ENCODE measurements around the gene UGP2.

UGP2 gene

GRCh38 chr2:63879876-63880433, 38.3 kb downstream of the UGP2 start:
- Histone ChIP-seq H3K4me3 (ENCODE audit: low read depth, low read length) (no peak overlapping the region), H3K27ac (ENCODE audit: low read depth, low read length) (0 out of 2 replicates have a peak overlapping the region, but pooled peaks have one; percentile 31), H3K9ac (ENCODE audit: low read length) (no peak overlapping the region), H3K9me3 (ENCODE audit: control insufficient read depth, insufficient read depth, low read depth, low read length) (no peaks in the 10 kb centered on the region), H3K36me3 (ENCODE audit: control insufficient read depth, insufficient read depth, low read length) (peaks cover 86% of the 10 kb centered on the region), H3K27me3 (ENCODE audit: control insufficient read depth, insufficient read depth, low read length) (no peaks in the 10 kb centered on the region), H3K4me1 (ENCODE audit: control insufficient read depth, insufficient read depth, low read length) (peaks cover 53% of the 10 kb centered on the region)

- H3K9me3 ChIP-seq (ENCODE audit: control insufficient read depth, insufficient read depth, low read depth, low read length): no peaks in the 10 kb centered on the region
- H3K9ac ChIP-seq (ENCODE audit: low read length): no peak overlapping the region
- peaks cover 86% of the 10 kb centered on the region for H3K36me3 ChIP-seq (ENCODE audit: control insufficient read depth, insufficient read depth, low read length)
- H3K27ac ChIP-seq (ENCODE audit: low read depth, low read length): 0 out of 2 replicates have a peak overlapping the region, but pooled peaks have one; percentile 31
- no peaks in the 10 kb centered on the region for H3K27me3 ChIP-seq (ENCODE audit: control insufficient read depth, insufficient read depth, low read length)
- H3K4me1 ChIP-seq (ENCODE audit: control insufficient read depth, insufficient read depth, low read length): peaks cover 48% of the 10 kb centered on the region
- H3K4me3 ChIP-seq (ENCODE audit: low read depth, low read length): no peak overlapping the region
These were observed 38.9 kb downstream of the UGP2 start for GRCh38 chr2:63880625-63881024.

GRCh38 chr2:63881205-63881604, 39.5 kb downstream of the UGP2 start:
- Histone ChIP-seq H3K4me3 (ENCODE audit: low read depth, low read length) (no peak overlapping the region), H3K9ac (ENCODE audit: low read length) (no peak overlapping the region), H3K4me1 (ENCODE audit: control insufficient read depth, insufficient read depth, low read length) (peaks cover 42% of the 10 kb centered on the region), H3K9me3 (ENCODE audit: control insufficient read depth, insufficient read depth, low read depth, low read length) (no peaks in the 10 kb centered on the region), H3K27ac (ENCODE audit: low read depth, low read length) (no peak overlapping the region), H3K27me3 (ENCODE audit: control insufficient read depth, insufficient read depth, low read length) (no peaks in the 10 kb centered on the region), H3K36me3 (ENCODE audit: control insufficient read depth, insufficient read depth, low read length) (peaks cover 86% of the 10 kb centered on the region)

- Histone ChIP-seq H3K36me3 (ENCODE audit: control insufficient read depth, insufficient read depth, low read length) (peaks cover 86% of the 10 kb centered on the region), H3K9me3 (ENCODE audit: control insufficient read depth, insufficient read depth, low read depth, low read length) (no peaks in the 10 kb centered on the region), H3K4me1 (ENCODE audit: control insufficient read depth, insufficient read depth, low read length) (peaks cover 38% of the 10 kb centered on the region)
These were observed 40.9 kb downstream of the UGP2 start for GRCh38 chr2:63882395-63883105.

GRCh38 chr2:63886445-63886844, 44.7 kb downstream of the UGP2 start:
- H3K9ac ChIP-seq (ENCODE audit: low read length): no peak overlapping the region
- peaks cover 4% of the 10 kb centered on the region; the same call in 1 of the 2 replicates for H3K4me1 ChIP-seq (ENCODE audit: control insufficient read depth, insufficient read depth, low read length)
- H3K27me3 ChIP-seq (ENCODE audit: control insufficient read depth, insufficient read depth, low read length): no peaks in the 10 kb centered on the region
- H3K36me3 ChIP-seq (ENCODE audit: control insufficient read depth, insufficient read depth, low read length): peaks cover 99% of the 10 kb centered on the region
- H3K9me3 ChIP-seq (ENCODE audit: control insufficient read depth, insufficient read depth, low read depth, low read length): no peaks in the 10 kb centered on the region
- H3K27ac ChIP-seq (ENCODE audit: low read depth, low read length): no peak overlapping the region
- H3K4me3 ChIP-seq (ENCODE audit: low read depth, low read length): no peak overlapping the region

More at GRCh38 chr2:63882395-63883105, 40.9 kb downstream of the UGP2 start:
- Histone ChIP-seq H3K27me3 (ENCODE audit: control insufficient read depth, insufficient read depth, low read length) (no peaks in the 10 kb centered on the region), H3K9ac (ENCODE audit: low read length) (no peak overlapping the region), H3K27ac (ENCODE audit: low read depth, low read length) (0 out of 2 replicates have a peak overlapping the region, but pooled peaks have one; percentile 16), H3K4me3 (ENCODE audit: low read depth, low read length) (no peak overlapping the region)

- H3K9ac ChIP-seq (ENCODE audit: low read length): no peak overlapping the region
- no peaks in the 10 kb centered on the region for H3K9me3 ChIP-seq (ENCODE audit: control insufficient read depth, insufficient read depth, low read depth, low read length)
- peaks cover 99% of the 10 kb centered on the region for H3K36me3 ChIP-seq (ENCODE audit: control insufficient read depth, insufficient read depth, low read length)
- H3K4me1 ChIP-seq (ENCODE audit: control insufficient read depth, insufficient read depth, low read length): no peaks in the 10 kb centered on the region
- H3K27me3 ChIP-seq (ENCODE audit: control insufficient read depth, insufficient read depth, low read length): no peaks in the 10 kb centered on the region
- no peak overlapping the region for H3K4me3 ChIP-seq (ENCODE audit: low read depth, low read length)
- H3K27ac ChIP-seq (ENCODE audit: low read depth, low read length): no peak overlapping the region
These were observed 46.4 kb downstream of the UGP2 start for GRCh38 chr2:63888053-63888452.

GRCh38 chr2:63888490-63889402, 47.0 kb downstream of the UGP2 start:
- Histone ChIP-seq H3K4me3 (ENCODE audit: low read depth, low read length) (no peak overlapping the region), H3K9me3 (ENCODE audit: control insufficient read depth, insufficient read depth, low read depth, low read length) (no peaks in the 10 kb centered on the region), H3K27me3 (ENCODE audit: control insufficient read depth, insufficient read depth, low read length) (no peaks in the 10 kb centered on the region), H3K9ac (ENCODE audit: low read length) (no peak overlapping the region), H3K27ac (ENCODE audit: low read depth, low read length) (no peak overlapping the region), H3K4me1 (ENCODE audit: control insufficient read depth, insufficient read depth, low read length) (no peaks in the 10 kb centered on the region), H3K36me3 (ENCODE audit: control insufficient read depth, insufficient read depth, low read length) (peaks cover 99% of the 10 kb centered on the region)

- H3K4me1 ChIP-seq (ENCODE audit: control insufficient read depth, insufficient read depth, low read length): no peaks in the 10 kb centered on the region
- H3K4me3 ChIP-seq (ENCODE audit: low read depth, low read length): no peak overlapping the region
- H3K36me3 ChIP-seq (ENCODE audit: control insufficient read depth, insufficient read depth, low read length): peaks cover 87% of the 10 kb centered on the region
- no peak overlapping the region for H3K27ac ChIP-seq (ENCODE audit: low read depth, low read length)
- no peak overlapping the region for H3K9ac ChIP-seq (ENCODE audit: low read length)
- no peaks in the 10 kb centered on the region for H3K9me3 ChIP-seq (ENCODE audit: control insufficient read depth, insufficient read depth, low read depth, low read length)
- H3K27me3 ChIP-seq (ENCODE audit: control insufficient read depth, insufficient read depth, low read length): no peaks in the 10 kb centered on the region
These were observed 49.0 kb downstream of the UGP2 start for GRCh38 chr2:63890678-63891077.

GRCh38 chr2:63891488-63892030, 49.9 kb downstream of the UGP2 start:
- no peak overlapping the region for H3K27ac ChIP-seq (ENCODE audit: low read depth, low read length)
- H3K27me3 ChIP-seq (ENCODE audit: control insufficient read depth, insufficient read depth, low read length): no peaks in the 10 kb centered on the region
- no peaks in the 10 kb centered on the region for H3K9me3 ChIP-seq (ENCODE audit: control insufficient read depth, insufficient read depth, low read depth, low read length)
- H3K4me3 ChIP-seq (ENCODE audit: low read depth, low read length): no peak overlapping the region
- H3K36me3 ChIP-seq (ENCODE audit: control insufficient read depth, insufficient read depth, low read length): peaks cover 78% of the 10 kb centered on the region
- no peak overlapping the region for H3K9ac ChIP-seq (ENCODE audit: low read length)
- no peaks in the 10 kb centered on the region for H3K4me1 ChIP-seq (ENCODE audit: control insufficient read depth, insufficient read depth, low read length)

GRCh38 chr2:63893163-63893562, 51.5 kb downstream of the UGP2 start:
- Histone ChIP-seq H3K4me1 (ENCODE audit: control insufficient read depth, insufficient read depth, low read length) (no peaks in the 10 kb centered on the region), H3K9ac (ENCODE audit: low read length) (no peak overlapping the region), H3K27me3 (ENCODE audit: control insufficient read depth, insufficient read depth, low read length) (no peaks in the 10 kb centered on the region), H3K36me3 (ENCODE audit: control insufficient read depth, insufficient read depth, low read length) (peaks cover 67% of the 10 kb centered on the region), H3K9me3 (ENCODE audit: control insufficient read depth, insufficient read depth, low read depth, low read length) (no peaks in the 10 kb centered on the region), H3K27ac (ENCODE audit: low read depth, low read length) (no peak overlapping the region), H3K4me3 (ENCODE audit: low read depth, low read length) (no peak overlapping the region)
